Limb (tissue), 2 donors: ENCODE data around the gene MCTP1.

Experiments used
- DNase-seq, 2 donors: peaks; one replicate each; pipeline ENCODE4 v3.0.0-alpha.2; 2016; ENCODE audit errors: extremely low spot score in 2 of 2

MCTP1 gene

DNA sequence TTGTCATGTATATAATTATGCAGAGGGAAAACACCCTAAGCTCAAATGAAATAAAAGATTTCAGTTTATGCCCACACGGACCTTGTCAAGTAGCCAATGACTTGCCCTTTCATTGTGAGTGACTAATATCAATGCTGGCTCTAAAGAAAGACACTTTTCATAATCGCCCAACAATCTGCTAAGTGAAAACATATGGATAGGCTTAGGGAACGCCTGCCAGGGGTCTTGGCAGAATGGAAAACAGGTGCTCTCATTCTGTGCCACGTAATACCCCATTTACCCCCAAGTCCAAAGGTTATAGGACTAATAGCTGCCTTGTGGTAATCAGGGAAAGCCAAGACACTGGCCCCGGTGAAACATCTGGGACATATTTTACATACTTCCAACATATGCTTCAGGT, 508.7 kb downstream of the MCTP1 start:
- no peak for DNase-seq

DNA sequence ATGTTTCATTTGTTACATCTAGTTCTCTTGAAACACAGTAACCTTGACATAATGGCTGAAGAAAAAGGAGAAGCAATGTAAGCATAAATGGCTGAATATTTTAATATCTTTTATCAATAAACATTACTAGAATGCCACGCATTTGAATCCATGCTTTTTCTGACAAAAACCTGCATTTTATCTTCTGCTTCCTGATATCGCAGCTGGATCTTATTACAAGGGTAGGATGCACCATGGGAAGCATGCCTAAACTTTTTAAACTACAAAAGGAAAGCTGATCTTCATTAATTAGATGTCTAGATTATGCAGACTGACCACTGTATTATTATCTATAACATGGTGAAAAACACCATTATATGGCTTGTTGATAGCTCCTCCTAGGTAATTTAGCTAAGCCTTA, 509.8 kb downstream of the MCTP1 start:
- no peak for DNase-seq

DNA sequence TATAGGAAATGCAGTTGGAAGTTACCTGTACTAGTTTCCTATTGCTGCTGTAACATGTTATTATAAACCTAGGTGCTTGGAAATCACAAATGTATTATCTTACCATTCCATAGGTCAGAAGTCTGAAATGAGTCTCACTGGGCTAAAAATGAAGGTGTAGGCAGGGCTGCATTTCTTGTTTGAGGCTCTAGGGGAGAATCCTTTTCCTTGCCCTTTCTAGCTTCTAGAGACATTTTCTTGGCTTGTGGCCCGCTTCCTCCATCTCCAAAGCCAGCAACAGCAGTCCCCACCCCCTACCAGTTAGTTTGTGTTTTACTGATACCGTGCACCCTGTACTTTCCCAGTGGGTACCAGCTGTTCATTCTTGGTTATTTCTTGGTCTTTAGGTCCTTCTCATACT, 513.2 kb downstream of the MCTP1 start:
- no peak for DNase-seq

DNA sequence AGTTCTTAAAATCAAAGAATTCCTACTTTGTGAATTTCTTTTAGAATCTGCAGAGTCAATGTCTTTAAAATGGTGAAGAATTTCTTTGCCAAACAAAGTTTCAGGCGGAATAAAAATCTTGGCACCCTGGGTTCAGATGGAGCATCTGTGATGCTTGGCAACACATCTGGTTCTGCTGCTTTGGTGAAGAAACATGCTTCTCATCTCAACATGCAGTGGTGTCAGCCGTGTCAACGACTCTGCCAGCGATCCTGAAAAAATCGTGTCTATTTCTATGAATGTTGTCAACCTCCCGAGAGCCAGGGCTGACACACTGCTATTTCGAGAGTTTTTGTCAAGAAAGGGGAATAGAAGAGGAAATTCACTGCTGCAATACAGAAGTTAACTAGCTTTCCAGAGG, 514.9 kb downstream of the MCTP1 start:
- no peak for DNase-seq

DNA sequence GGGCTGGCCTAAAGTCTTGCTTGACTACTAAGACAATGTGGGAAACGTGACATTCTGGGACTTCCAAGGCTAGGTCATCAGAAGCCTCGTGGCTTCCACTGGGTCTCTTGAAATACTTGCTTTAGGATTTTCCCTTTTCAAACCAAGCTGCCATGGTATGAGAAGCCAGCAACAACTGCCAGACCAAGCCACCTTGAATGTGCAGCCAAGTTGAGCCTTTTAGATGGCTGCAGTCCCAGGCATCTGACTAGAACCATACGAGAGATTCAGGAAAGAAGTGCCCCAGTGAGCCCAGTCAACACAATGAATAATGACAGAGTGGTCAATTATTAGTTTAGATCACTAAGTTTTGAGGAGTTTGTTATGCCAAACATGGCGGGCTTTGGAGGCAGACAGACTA, 523.1 kb downstream of the MCTP1 start:
- no peak for DNase-seq

DNA sequence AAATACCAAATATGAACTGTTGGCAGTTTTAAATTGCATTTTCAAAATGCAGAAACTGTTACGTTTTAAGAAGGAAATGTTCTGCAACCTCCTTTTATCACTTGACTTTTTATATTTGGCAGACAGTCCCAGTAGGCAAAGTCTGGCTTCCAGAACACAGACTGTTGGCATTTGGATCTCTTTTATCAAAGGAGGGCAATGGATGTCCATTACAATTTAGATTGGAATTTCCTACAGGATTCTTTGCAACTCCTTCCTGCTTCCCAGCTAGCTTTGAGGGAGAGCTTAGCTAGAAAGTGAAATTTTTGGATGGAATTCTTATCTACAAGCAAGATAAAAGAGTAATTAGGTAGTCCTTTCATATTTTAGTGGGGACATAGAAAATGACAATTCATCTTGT, 523.8 kb downstream of the MCTP1 start:
- DNase-seq: no peak

DNA sequence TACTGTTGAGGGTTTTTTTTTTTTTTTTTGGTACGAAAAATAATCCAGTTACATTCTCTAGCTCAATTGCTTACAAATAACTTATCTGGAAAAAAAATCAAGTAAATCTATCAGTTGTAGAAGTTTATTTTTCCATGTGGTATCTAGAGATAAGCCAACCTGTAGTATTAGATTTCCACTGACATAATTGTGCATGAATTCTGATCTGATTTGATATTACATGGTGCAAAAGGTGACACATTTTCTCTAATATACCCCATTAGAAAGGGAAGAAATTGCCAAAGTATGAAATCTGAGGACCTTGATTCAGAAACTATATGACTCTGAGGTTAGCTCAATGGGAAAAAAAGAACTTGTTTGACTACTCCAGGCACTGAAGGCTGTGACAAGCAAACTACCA, 524.9 kb downstream of the MCTP1 start:
- no peak for DNase-seq

DNA sequence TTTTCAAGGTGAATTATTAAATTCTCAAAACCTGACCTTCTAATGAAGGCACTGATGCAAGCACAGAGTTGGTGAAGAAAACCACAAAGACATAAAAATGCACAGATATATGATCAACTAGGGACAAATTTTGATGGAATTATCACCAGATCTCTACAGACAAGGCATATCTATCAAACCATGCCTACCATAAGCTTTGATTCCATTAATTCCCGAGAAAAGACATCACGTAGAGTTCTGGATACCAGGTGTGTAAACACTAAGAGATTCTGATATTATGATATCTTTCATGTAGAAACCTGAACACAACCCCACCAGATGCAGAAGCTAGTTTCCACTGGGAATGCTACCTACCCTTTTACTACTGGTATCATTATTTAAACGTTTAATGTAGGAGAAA, 525.9 kb downstream of the MCTP1 start:
- DNase-seq: no peak

DNA sequence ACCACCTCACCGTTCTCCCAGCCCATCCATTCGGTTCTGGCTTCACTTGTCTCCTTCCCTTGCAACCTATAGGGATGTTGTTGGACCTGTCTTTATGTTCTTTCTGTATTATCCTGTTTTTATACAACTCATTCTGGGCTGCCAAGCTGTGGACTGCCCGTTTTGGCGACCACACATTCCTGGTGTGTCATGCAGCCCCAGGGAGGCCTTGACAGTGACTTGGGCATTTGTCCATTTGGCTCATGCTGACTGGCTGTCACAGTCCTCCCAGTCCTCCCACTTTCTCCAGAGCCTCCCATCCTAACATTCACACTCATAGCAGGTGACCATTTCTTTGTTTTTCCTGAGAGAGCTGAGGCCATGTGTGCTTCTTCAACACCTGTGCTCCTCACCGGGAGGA, 530.1 kb downstream of the MCTP1 start:
- no peak for DNase-seq

DNA sequence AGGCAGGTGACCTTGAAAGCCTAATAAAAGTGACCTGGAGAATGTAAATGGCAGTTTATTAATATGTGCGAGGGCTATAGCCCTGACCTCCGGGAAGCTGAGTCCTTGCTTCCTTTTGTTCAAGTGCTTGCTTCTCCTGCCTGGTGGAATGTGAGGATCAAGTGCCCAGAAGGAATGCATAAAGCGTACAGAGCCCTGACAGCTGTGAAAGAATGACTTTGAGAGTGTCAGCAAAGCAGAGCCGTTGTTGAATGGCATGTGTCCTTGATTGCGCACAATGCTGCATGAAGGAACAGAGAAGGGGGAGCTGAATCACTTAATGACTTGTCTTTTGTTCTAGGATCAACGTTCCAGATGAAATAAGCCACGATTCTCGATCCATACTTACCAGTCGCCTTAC, 533.4 kb downstream of the MCTP1 start:
- DNase-seq: no peak

DNA sequence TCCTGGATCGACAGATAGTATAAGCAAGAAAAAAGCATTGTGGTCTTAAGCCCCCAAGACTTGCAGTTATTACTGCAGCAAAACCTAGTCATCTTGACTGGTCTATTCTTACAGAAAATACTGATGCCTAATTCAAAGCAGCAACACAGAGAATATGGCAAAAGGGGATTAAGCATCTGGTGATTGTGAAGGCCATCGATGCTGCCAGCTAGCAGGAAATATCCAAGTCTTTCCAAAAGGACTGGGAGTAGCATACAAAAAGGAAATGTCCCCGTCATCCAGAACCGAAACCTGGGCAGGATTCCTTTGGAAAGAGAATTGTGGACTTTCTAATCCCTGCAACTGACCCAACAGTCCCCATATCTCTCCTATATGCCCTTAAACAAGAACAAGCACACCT, 534.2 kb downstream of the MCTP1 start:
- no peak for DNase-seq

DNA sequence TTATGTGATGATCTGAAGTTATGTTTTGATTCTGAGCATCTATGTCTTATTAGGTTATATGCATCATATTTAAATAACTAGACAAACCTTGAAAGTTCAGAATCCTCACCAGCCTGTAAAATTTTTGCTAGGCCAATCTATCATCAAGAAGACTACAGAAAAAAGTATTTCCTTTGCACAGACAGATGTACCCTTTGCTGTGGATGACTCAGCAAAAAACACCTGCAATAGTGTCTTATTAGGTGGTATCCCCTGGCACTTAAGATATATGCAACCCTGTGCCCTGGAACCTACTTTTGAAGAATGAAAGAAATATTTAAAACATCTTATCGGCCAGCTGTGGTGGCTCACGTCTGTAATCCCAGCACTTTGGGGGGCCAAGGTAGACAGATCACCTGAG, 535.9 kb downstream of the MCTP1 start:
- no peak for DNase-seq

DNA sequence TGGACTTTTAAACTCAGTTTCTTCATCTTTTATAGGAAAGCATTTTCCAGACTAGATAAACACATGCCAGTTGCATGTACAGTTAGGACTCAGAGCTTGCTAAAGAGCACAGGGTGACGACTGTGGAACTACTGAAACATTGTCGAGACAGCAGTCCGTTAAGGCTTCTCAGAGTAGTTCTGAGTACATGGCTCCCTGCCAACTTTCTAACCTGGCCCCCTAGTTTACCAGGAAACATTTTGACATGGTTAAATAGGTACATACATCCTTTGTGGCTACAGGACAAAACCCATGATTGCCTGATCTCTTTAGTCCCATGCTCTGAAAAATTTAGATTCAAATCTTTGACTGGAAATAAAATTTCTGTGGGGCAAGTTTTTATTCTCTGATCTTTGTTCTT, 536.7 kb downstream of the MCTP1 start:
- no peak for DNase-seq

DNA sequence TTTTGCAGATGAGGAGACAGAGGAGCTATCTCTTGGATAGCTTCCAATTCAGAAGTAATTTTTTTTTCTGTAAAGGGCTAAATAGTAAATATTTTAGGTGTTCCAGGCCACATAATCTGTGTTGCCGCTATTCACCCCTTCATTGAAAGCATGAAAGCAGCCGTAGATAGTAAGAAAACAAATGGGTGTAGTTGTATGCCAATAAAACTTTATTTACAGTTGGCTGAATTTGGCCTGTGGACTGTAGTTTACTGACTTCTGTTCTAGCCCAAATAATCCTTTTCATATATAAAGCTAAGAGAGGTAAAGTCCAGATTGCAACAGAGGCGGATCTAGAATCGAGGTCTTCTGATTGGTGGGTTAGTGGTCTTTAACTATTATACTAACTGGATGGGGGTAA, 537.5 kb downstream of the MCTP1 start:
- no peak for DNase-seq

DNA sequence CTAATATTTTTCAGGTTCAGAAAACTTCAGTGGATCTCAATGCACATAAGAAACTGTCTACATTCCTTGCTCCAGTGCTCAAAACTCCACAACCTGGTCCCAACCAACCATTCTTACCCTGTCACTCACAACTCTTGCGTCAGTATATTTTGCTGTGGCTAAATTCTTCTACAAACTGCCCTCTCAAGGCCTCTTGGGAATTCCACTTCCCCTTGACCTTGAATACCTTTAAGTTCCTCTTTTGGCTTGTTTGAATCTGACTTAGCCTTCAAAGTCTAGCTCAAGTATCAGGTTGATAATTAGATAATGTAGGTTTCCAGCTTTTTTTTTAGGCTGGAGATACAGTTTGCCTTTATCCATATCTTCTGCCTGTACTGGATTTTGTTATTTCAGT, 538.2 kb downstream of the MCTP1 start:
- DNase-seq: no peak

DNA sequence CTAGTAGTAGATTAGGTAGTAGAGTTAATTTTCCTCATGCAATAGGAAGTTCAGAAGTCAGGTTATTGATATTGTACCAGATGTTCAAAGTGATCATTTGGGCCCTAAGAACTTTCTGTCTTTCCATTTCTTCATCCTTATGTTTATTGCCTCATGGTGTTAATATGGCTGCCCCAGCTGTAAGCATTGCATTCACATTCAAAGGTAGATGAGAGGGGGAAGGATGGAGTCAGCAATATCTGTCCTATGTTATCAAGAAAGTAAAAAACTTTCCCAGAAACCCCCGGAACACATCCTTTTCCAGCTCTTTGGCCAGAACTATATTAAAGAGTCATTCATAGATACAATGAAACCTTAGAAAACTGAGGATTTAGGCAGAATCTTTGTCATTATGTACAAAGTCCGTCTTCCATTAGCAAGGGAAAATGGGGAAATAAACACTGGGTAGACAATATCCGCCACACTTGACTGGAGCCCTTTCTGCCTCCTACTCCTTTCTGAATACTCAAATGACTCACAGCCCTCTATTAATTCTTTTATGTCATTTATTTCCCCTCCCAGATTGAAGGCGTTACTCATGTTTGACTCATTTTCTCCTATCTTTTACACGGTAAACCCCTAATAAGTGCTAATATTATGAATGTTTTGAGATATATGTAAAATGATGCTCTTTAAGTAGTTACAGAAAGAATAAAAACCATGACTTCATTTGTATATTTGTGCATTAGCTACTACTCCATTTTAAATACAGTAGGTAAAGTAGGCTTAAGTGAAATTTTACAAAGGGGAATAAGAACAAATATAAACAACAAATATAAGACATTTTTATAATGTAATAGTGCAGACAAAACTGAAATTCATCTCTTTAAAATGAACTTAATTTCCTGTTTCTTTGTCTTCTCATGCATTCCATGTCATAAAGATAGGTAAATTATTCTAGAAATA, 538.8 kb downstream of the MCTP1 start:
- no peak for DNase-seq

DNA sequence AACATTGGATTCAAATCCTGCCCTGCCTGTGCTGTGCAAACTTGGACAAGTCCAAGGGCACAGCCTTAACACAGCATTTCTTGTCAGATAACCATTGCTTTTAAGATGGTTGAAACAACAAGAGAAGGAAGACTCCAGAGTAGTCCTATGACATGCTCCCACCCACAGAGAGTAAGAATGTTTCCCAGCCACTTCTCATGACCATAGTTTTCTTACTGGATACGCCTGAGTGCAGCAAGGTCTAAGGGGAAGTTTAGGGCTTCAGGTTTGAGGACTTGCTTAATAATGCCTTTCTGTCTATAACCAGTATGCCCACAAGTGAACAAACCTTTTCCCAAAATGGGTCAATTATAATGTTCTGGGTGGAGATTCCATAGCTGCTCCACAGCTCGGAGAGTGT, 540.0 kb downstream of the MCTP1 start:
- no peak for DNase-seq

DNA sequence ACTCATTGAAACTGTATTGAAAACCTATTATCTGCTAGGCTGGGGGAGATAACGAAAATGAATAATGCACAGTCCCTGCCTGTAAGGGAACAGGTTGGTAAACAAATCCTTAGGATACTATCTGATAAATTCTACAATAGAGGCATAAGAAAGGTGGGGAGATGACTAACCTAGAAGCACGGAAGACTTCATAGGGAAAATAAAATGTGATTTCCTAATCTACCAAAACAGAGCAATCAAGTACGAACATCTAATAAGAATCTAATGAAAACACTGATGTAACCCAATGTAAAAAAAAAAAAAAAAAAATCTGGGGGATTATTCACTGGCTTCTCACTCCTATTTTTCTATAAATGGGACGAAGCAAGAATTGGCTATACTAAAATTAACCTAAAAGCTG, 542.0 kb downstream of the MCTP1 start:
- DNase-seq: no peak

DNA sequence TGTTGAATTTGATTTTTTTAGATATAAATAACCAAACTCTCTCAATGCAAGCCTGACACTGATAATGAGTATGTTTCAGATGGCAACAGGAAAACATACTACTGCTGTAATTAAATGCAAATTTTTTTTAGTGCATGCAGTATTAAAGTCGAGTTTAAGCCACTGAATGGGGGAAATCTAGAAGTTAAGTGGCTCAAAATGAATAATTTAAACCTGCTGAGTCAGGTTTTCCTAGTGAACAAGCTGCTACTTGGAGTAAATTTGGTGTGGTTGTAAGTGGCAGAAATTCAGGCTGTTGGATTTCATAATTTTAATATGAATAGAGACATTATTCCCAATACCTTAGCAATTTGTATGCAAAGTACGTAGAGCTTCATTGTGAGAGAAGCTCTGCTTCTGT, 544.6 kb downstream of the MCTP1 start:
- DNase-seq: no peak

DNA sequence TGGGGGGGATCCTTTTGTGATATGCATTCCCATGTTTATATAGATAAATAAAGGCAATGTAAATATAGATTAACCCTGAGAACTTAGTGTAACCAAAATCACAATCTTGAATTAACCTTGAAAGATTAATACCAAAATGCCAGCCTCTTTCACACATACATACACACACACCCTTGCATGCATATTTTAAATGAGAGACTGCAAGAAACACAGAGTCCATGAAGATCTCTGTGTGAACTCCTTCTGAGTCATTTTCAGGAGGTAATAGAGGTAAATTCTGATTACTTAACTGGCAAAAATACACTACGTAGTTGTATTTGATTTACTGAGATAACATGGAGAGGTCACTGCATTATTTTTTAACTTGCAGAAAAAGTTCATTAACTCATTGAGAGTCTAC, 548.4 kb downstream of the MCTP1 start:
- DNase-seq: no peak

DNA sequence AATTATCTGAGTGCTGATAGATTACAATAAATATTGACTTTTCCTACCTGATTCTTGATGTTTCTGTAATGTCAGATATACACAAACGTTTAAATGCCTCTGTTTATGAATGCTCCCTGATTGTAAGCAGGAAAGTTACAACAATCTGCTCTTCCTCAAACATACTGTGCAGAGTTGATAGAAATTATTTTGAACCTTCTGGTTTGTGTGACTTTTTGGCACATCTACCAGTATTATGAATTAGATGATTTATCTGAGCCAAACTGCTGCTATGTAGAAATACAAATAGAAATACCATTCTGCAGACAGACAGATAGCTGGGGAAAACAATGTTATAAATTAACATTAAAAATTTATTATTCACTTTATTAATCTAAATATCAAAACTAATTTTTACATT, 553.4 kb downstream of the MCTP1 start:
- DNase-seq: no peak

DNA sequence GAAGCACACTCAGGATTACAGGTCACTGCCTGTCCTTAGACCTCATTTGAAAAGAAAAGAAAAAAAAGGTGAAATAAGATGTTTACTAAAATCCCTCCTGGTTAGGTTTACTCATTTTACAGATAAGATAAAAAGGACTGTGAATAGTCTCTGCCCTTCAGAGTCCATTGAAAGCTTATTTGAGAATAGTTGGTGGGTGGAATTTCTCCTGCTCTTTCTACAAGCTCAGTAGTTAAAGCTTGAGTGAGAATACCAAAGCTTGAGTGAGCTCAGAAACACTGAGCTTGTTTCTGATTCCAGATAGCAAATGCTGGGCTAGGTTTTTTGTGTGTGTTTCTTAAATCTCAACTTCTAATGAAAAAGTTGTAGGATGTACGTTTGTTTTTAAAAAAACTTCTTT, 559.8 kb downstream of the MCTP1 start:
- no peak for DNase-seq

DNA sequence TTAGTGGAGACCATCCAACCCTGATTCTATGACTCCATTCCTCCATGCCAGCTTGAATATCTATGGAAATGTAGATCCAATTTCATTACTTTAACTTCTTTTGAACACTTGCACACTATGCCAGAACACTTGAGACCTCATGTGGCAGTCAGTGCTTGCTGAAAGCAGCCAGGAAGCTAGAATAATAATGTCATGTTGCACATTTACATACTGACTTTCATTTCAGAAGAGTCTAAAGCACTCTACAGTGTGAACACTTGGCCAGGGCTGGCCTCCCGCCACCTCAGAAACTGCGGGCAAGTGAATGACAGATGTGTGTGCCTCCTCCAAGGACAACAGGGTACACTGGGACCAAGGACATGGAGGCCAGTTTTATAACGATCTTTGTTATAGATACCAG, 569.1 kb downstream of the MCTP1 start:
- no peak for DNase-seq

DNA sequence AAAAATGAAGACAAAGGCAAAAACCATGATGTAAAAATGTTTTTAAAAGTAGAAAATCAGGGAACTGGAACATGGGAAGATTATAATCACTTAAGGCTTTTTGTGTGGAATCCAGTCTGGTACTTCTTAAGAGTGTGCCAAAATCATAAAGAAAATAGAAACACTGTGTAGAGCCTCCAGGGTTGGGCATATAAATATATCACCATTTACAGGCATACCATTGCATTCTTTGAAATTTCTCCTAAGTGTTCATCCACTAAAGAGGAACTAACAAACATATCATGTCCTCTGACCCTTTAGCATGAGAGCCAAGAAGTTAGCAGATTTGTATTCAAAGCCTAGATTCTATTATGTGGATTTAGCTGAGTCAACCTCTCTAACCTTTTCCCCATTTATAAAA, 573.1 kb downstream of the MCTP1 start:
- DNase-seq: no peak
